Endothelial cell (in vitro differentiated cells): ENCODE data around the gene EIF3A. TPM values are rescaled to one million over a fixed set of nuclear protein-coding genes. Genes with fewer than 3 reads are reported as not detected.

Experiments
- DNase-seq: peaks from one replicate; pipeline ENCODE4 v3.0.0; 2021; ENCODE audit warnings: low spot score
- H3K27ac Mint-ChIP-seq: one replicate; pipeline ENCODE4 v1.8.0; 2021; ENCODE audit warnings: mixed read lengths, inconsistent platforms; ENCODE audit not compliant: unreplicated experiment
- H3K27me3 Mint-ChIP-seq: one replicate; pipeline ENCODE4 v1.8.0; 2021; ENCODE audit warnings: mild to moderate bottlenecking, moderate library complexity, mixed read lengths, inconsistent platforms; ENCODE audit not compliant: unreplicated experiment
- H3K36me3 Mint-ChIP-seq: one replicate; pipeline ENCODE4 v1.8.0; 2021; ENCODE audit warnings: mild to moderate bottlenecking, low read depth, mixed read lengths, inconsistent platforms; ENCODE audit not compliant: unreplicated experiment
- H3K4me1 Mint-ChIP-seq: one replicate; pipeline ENCODE4 v1.8.0; 2021; ENCODE audit warnings: mild to moderate bottlenecking, mixed read lengths, inconsistent platforms; ENCODE audit not compliant: unreplicated experiment
- H3K4me3 Mint-ChIP-seq: one replicate; pipeline ENCODE4 v1.8.0; 2021; ENCODE audit warnings: mild to moderate bottlenecking, mixed read lengths, inconsistent platforms; ENCODE audit not compliant: unreplicated experiment
- H3K9me3 Mint-ChIP-seq: one replicate; pipeline ENCODE4 v1.8.0; 2021; ENCODE audit warnings: mixed read lengths, inconsistent platforms; ENCODE audit not compliant: unreplicated experiment
- total RNA-seq: library from RNA; stranded (reverse); fragmentation: NEBNext Ultra II Directional; extraction: Animal tissue kit (Norgen Biotek cat#: 25700); gene quantifications from one replicate; pipeline ENCODE4 v1.2.1, GENCODE V29; 2021; ENCODE audit not compliant: unreplicated experiment
- TF ChIP-seq, protein P1 (sequence below): fragments of 200-600 bp; sonication (generic); IDR thresholded peaks from one replicate; pipeline ENCODE4 v1.5.0; 2021; ENCODE audit warnings: antibody characterized with exemption; ENCODE audit not compliant: unreplicated experiment

EIF3A gene
- total RNA-seq, 1 donor from 2014 or later, result 107 TPM

DNA sequence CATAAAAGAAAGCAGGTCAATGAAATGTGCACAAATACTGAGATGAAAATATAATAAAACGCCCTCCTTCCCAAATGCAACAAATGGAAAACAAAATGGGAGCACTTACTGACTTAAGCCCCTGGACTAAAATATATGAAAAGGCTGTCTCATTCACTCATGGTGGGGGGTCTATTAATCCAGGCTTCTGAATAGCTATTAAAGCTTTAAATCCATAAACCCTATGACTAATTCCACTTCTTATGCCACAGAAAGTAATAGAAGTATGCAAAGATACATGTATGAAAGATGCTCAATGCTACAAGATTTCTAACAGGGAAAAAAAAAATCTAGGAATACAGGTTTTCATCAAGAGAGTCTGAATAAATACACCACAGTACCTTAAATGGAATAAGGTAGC, 20.5 kb downstream of the EIF3A start:
- Mint-ChIP-seq H3K27me3 (no peaks in the 10 kb centered on the region), H3K36me3 (peaks cover 42% of the 10 kb centered on the region), H3K9me3 (no peaks in the 10 kb centered on the region), H3K27ac (no peak overlapping the region), H3K4me1 (no peaks in the 10 kb centered on the region), H3K4me3 (no peak overlapping the region)
- no peak for DNase-seq
- TF ChIP-seq, protein P1, sequence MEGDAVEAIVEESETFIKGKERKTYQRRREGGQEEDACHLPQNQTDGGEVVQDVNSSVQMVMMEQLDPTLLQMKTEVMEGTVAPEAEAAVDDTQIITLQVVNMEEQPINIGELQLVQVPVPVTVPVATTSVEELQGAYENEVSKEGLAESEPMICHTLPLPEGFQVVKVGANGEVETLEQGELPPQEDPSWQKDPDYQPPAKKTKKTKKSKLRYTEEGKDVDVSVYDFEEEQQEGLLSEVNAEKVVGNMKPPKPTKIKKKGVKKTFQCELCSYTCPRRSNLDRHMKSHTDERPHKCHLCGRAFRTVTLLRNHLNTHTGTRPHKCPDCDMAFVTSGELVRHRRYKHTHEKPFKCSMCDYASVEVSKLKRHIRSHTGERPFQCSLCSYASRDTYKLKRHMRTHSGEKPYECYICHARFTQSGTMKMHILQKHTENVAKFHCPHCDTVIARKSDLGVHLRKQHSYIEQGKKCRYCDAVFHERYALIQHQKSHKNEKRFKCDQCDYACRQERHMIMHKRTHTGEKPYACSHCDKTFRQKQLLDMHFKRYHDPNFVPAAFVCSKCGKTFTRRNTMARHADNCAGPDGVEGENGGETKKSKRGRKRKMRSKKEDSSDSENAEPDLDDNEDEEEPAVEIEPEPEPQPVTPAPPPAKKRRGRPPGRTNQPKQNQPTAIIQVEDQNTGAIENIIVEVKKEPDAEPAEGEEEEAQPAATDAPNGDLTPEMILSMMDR, result no peak

DNA sequence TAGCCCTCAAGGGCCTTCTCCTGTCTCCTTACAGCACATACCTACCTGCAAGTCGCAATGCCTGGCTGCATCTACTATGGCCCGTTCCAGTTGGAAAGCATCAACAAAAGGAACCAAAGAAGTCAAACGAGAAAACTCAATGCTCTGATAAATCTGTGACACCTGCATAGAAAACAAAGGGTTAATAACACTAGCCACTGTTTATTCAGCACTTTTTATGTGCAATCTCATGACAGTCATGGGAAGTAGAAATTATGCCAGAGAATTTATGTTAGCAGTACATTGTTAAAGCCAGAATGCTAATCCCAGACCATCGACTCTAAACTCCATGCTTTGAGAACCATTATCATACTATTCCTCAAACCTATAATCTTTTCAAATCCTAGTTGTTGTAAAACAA, 21.1 kb downstream of the EIF3A start:
- Mint-ChIP-seq H3K36me3 (peaks cover 41% of the 10 kb centered on the region), H3K27ac (peak overlapping the region; percentile 38), H3K27me3 (no peaks in the 10 kb centered on the region), H3K9me3 (no peaks in the 10 kb centered on the region), H3K4me3 (no peak overlapping the region), H3K4me1 (no peaks in the 10 kb centered on the region)
- TF ChIP-seq, protein P1, result no peak
- no peak for DNase-seq

- peaks cover 35% of the 10 kb centered on the region for H3K36me3 Mint-ChIP-seq
- peak overlapping the region; percentile 28 for H3K4me3 Mint-ChIP-seq
- H3K27me3 Mint-ChIP-seq, result no peaks in the 10 kb centered on the region
- no peaks in the 10 kb centered on the region for H3K4me1 Mint-ChIP-seq
- H3K9me3 Mint-ChIP-seq, result no peaks in the 10 kb centered on the region
- TF ChIP-seq, protein P1, result no peak
- no peak for DNase-seq
- no peak overlapping the region for H3K27ac Mint-ChIP-seq
Observed at GRCh38 chr10:119058010-119058409, 22.6 kb downstream of the EIF3A start.

DNA sequence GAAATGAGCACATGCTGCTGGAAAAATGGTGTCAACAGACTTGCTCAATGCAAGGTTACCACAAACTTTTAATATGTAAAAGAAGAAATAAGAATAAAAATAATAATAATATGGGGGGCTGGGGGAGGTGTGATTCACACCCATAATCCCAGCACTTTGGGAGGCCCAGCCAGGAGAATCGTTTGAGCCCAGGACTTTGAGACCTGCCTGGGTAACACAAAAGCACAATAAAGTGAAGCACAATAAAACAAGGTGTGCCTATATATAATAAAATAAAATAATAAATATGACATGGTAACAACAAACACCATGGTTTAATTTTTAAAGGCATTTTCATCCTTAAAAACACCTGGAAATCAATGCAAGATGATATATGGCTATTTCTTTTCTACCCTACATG, 25.1 kb downstream of the EIF3A start:
- Mint-ChIP-seq H3K36me3 (peaks cover 42% of the 10 kb centered on the region), H3K4me3 (no peak overlapping the region), H3K27me3 (no peaks in the 10 kb centered on the region), H3K9me3 (no peaks in the 10 kb centered on the region), H3K4me1 (no peaks in the 10 kb centered on the region), H3K27ac (no peak overlapping the region)
- no peak for DNase-seq
- TF ChIP-seq, protein P1, result no peak

GRCh38 chr10:119051775-119052174, 28.8 kb downstream of the EIF3A start:
- H3K4me3 Mint-ChIP-seq, result no peak overlapping the region
- H3K4me1 Mint-ChIP-seq, result no peaks in the 10 kb centered on the region
- H3K36me3 Mint-ChIP-seq, result peaks cover 46% of the 10 kb centered on the region
- H3K9me3 Mint-ChIP-seq, result no peaks in the 10 kb centered on the region
- no peak for DNase-seq
- no peak overlapping the region for H3K27ac Mint-ChIP-seq
- H3K27me3 Mint-ChIP-seq, result no peaks in the 10 kb centered on the region
- TF ChIP-seq, protein P1, result no peak
